Cardiac muscle cell (in vitro differentiated cells and primary cell): ENCODE results near the gene KRI1. TPM values are rescaled to one million over a fixed set of nuclear protein-coding genes. Genes with fewer than 3 reads are reported as not detected.

Source experiments
- DNase-seq, 2 donors: peaks; one replicate each; pipeline versions ENCODE4 v3.0.0 to v3.0.0-alpha.2; 2010 to 2017; ENCODE audit warnings: low read depth in 1 of 2, low spot score in 1 of 2
- H3K27ac ChIP-seq: fragments of 200-600 bp; sonication (generic); 2 replicates; pipeline ENCODE4 v1.5.1; 2016
- H3K27me3 ChIP-seq: fragments of 200-600 bp; sonication (generic); 2 replicates; pipeline ENCODE4 v1.6.0; 2016; ENCODE audit warnings: control low read depth
- H3K36me3 ChIP-seq: fragments of 200-600 bp; sonication (generic); 2 replicates; pipeline ENCODE4 v1.5.1; 2016; ENCODE audit warnings: control low read depth
- H3K4me1 ChIP-seq: fragments of 200-600 bp; sonication (generic); 2 replicates; pipeline ENCODE4 v1.8.1; 2017; ENCODE audit warnings: low read depth, mild to moderate bottlenecking, mixed run types
- H3K4me3 ChIP-seq: fragments of 200-600 bp; sonication (generic); 2 replicates; pipeline ENCODE4 v1.5.1; 2016; ENCODE audit warnings: mild to moderate bottlenecking
- H3K9me3 ChIP-seq: fragments of 200-600 bp; sonication (generic); 2 replicates; pipeline ENCODE4 v1.5.1; 2017; ENCODE audit warnings: low read depth, mild to moderate bottlenecking, control low read depth
- polyA plus RNA-seq: library from polyadenylated mRNA; unstranded; fragments of >200 nt; fragmentation: Nextera tagmentation; extraction: Ambion mirVana; gene quantifications from 2 replicates; pipeline ENCODE4 v1.2.1, GENCODE V29; 2016
- total RNA-seq: library from RNA; depleted of rRNA; stranded (reverse); fragments of >200 nt; gene quantifications from 2 replicates; pipeline ENCODE4 v1.2.3, GENCODE V29; 2016
- TF ChIP-seq, protein P1 (sequence below): IDR thresholded peaks from 2 replicates; pipeline ENCODE4 v1.5.1; 2012; ENCODE audit warnings: low read depth, mild to moderate bottlenecking, low read length

Gene KRI1
- total and polyA plus RNA-seq, 2 experiments from 2014 or later, result 26.1 to 28.3 TPM

- no peaks in the 10 kb centered on the region for H3K36me3 ChIP-seq
- peaks cover 11% of the 10 kb centered on the region for H3K4me1 ChIP-seq
- TF ChIP-seq, protein P1, sequence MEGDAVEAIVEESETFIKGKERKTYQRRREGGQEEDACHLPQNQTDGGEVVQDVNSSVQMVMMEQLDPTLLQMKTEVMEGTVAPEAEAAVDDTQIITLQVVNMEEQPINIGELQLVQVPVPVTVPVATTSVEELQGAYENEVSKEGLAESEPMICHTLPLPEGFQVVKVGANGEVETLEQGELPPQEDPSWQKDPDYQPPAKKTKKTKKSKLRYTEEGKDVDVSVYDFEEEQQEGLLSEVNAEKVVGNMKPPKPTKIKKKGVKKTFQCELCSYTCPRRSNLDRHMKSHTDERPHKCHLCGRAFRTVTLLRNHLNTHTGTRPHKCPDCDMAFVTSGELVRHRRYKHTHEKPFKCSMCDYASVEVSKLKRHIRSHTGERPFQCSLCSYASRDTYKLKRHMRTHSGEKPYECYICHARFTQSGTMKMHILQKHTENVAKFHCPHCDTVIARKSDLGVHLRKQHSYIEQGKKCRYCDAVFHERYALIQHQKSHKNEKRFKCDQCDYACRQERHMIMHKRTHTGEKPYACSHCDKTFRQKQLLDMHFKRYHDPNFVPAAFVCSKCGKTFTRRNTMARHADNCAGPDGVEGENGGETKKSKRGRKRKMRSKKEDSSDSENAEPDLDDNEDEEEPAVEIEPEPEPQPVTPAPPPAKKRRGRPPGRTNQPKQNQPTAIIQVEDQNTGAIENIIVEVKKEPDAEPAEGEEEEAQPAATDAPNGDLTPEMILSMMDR, result no peak
- H3K27me3 ChIP-seq, result no peaks in the 10 kb centered on the region
- H3K27ac ChIP-seq, result peak overlapping the region; percentile 92
- no peaks in the 10 kb centered on the region for H3K9me3 ChIP-seq
- peak; percentile 16 to 29 for DNase-seq
- H3K4me3 ChIP-seq, result peak overlapping the region; percentile 96
These were observed 37.5 kb upstream of the KRI1 start for GRCh38 chr19:10603084-10603872.

DNA sequence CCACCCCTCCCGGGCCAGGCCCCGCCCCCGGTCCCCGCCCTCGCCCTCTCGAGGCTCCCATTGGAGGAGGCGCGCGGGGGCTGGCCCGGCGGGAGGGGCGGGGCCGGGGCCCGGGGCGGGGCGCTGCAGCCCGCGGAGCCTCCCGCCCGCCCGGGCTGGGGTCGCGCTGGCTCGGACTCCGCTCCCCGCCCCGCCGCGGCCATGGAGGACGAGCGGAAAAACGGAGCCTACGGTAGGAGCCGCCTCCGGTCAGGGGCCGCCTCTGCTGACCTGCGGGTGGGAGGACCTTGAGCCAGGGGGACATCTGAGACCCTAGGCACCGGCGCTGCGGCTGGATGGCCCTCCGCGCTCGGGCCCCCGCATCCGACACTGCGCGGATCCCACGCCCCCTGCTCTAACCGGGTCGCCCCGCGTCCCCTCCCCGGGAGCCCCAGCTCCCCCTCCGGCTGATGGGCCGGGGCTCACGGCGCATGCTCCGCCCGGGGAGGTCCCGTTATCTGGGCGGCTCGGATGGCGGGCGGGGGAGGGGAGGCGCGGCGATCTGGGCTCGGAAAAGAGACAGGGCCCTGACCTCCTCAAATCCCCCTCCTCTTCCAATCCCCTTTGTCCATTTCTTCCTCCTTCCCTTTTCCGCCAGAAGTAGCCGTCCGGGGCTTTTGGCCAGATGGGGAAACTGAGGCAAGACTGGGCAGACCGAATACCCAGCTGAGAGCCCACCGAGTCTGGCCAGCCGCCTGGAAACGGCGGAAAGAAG, 36.7 kb upstream of the KRI1 start:
- peaks cover 11% of the 10 kb centered on the region for H3K4me1 ChIP-seq
- peak overlapping the region; percentile 96 for H3K4me3 ChIP-seq
- TF ChIP-seq, protein P1, result no peak
- H3K27ac ChIP-seq, result peak overlapping the region; percentile 92
- no peaks in the 10 kb centered on the region for H3K9me3 ChIP-seq
- no peaks in the 10 kb centered on the region for H3K36me3 ChIP-seq
- H3K27me3 ChIP-seq, result no peaks in the 10 kb centered on the region
- peak; percentile 83 to 91 for DNase-seq

GRCh38 chr19:10601999-10602329, 36.2 kb upstream of the KRI1 start:
- no peaks in the 10 kb centered on the region for H3K36me3 ChIP-seq
- peaks cover 11% of the 10 kb centered on the region for H3K4me1 ChIP-seq
- peak overlapping the region; percentile 10 for H3K4me3 ChIP-seq
- H3K9me3 ChIP-seq, result no peaks in the 10 kb centered on the region
- H3K27me3 ChIP-seq, result no peaks in the 10 kb centered on the region
- TF ChIP-seq, protein P1, result no peak
- DNase-seq, result no peak
- no peak overlapping the region for H3K27ac ChIP-seq

- Histone ChIP-seq H3K9me3 (no peaks in the 10 kb centered on the region), H3K4me3 (no peak overlapping the region), H3K27me3 (no peaks in the 10 kb centered on the region), H3K27ac (no peak overlapping the region), H3K4me1 (peaks cover 11% of the 10 kb centered on the region), H3K36me3 (no peaks in the 10 kb centered on the region)
- DNase-seq, result no peak
- TF ChIP-seq, protein P1, result no peak
These were observed 34.3 kb upstream of the KRI1 start for GRCh38 chr19:10600149-10600548.

GRCh38 chr19:10593820-10594637, 28.2 kb upstream of the KRI1 start:
- no peak overlapping the region for H3K4me3 ChIP-seq
- H3K27me3 ChIP-seq, result no peaks in the 10 kb centered on the region
- TF ChIP-seq, protein P1, result no peak
- no peak overlapping the region for H3K27ac ChIP-seq
- no peaks in the 10 kb centered on the region for H3K36me3 ChIP-seq
- no peaks in the 10 kb centered on the region for H3K4me1 ChIP-seq
- no peak for DNase-seq
- no peaks in the 10 kb centered on the region for H3K9me3 ChIP-seq
